ENCODE measurements around the gene HPSE2.

The HPSE2 gene

DNA sequence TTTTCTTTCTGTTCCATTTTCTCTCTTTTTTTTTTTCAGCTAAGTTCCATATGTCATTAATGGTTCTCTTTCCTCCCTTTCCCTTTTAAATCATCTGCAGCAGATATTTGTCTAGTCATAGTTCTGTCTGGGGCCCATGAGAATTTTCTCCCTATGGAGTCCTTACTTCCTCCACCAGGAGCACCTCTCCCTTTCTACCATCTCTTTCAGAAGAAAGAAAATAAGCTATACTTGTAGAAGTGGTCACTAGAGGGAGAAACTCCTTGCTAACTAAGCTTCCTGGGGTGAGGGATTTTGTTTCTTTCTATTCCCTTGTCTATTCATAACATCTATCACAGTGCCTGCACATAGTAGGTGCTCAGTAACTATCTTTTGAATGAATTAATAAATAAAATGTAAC lies 558.8 kb downstream of the HPSE2 start:
- no peak for DNase-seq (ENCODE audit: low read depth)

- DNase-seq (ENCODE audit: low read depth): no peak
Measured at GRCh38 chr10:98675902-98676301, 559.8 kb downstream of the HPSE2 start.

DNA sequence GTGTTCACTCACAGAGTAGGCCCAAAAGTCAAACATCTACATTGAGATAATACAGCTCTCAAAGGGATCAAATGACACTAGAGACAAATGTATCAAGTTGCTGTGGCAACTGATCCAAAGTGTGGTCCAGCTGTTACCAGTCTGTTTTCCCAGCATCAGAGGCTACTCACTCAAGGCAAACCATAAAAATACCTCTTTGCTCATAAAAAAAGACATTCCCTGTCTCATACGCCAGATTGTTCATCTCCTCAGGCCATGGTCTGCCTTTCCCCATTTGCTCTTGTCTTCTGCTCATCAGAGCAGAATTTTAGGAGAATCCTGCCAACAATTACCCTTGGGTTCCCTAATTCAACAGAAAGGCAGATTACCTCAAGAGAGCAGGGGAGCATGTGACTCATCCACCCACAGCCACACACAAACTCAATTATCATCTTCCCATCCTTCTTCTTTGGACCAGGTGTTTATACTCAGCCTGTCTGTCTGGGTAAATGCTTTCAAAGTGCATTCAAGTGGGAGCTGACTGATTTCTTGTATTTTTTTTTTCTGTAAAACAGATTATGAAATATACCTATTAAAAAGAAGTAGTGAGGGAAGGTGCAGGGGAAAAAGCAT lies 562.4 kb downstream of the HPSE2 start:
- no peak for DNase-seq (ENCODE audit: low read depth)

DNA sequence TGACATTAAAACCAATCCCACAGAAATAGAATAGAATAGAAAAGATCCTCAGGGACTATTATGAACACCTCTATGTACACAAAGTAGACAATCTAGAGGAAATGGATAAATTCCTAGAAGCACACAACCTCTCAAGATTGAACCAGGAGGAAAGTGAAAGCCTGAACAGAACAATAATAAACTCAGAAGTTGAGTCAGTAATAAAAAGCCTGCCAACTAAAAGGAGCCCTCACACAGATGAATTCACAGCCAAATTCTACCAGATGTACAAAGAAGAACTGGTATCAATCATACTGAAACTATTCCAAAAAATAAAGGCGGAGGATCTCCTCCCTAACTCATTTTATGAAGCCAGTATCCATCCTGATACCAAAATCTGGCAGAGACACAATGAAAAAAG lies 568.6 kb downstream of the HPSE2 start:
- DNase-seq (ENCODE audit: low read depth): no peak

DNA sequence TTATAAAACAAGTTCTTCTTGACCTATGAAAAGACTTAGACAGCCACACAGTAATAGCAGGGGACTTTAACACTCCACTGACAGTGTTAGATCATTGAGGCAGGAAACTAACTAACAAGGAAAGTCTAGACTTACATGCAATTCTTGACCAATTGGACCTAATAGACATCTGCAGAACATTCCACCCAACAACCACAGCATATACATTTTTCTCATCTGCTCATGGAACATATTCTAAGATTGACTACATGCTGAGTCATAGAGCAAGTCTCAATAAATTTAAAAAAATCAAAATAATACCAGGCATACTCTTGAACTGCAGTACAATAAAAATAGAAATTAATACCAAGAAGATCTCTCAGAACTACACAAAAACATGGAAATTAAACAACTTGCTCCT lies 569.4 kb downstream of the HPSE2 start:
- DNase-seq (ENCODE audit: low read depth): no peak

GRCh38 chr10:98664329-98665042 lies 571.2 kb downstream of the HPSE2 start:
- no peak for DNase-seq (ENCODE audit: low read depth)

DNA sequence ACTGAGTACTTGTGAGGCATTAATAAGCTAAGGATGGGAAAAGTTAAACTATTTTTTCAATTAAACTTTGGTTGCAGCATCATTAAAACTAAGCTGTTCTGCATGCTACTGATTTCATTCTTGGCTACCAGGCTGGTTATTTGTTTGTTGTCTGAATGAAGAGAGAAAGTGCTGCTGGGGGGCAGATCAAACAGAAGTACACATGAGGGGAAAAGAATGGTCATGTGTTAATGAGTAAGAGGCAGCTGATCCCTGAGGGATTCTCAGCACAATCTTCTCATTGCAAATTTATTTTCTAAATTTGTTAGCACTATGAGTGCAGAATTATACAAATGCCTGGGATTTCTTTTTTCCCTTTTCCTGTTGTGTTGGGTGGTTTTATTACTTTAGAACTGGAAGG lies 575.7 kb downstream of the HPSE2 start:
- DNase-seq (ENCODE audit: low read depth): no peak

DNA sequence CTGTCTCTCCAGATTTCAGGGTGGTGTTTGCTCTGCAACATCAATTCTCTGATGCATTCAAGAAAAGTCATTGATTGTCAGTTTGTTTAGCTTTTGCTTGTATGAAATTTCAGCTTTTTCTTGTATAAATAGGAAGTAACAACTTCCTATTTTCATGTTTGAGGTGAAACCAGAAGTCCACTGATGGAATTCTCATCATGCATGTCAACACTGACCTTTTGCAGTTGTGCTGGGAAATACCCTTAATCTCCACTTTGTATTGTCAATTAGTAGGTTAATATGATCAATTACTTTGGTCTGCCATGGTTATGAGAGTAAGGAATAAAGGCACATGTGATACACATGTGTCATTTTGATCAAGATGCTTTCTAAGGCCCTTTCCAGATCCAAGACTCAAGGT lies 580.2 kb downstream of the HPSE2 start:
- DNase-seq (ENCODE audit: low read depth): no peak

DNA sequence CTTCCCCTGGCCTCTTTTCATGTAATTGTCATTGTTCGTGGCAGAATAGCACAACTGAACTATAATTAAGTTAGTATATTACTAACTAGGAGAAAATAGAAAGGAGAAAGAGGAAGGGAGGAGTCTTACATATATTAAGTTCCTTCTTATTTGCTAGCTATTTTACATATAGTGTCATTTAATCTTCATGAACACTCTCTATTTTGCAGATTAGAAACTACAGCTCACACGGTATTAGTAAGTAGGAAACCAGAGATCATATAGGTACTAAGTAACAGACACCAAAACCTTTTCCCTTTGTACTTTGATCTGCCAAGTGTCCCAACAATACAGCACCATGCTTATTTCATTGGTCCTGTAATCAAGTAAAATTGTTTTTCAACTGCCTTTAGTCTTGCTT lies 586.5 kb downstream of the HPSE2 start:
- no peak for DNase-seq (ENCODE audit: low read depth)

DNA sequence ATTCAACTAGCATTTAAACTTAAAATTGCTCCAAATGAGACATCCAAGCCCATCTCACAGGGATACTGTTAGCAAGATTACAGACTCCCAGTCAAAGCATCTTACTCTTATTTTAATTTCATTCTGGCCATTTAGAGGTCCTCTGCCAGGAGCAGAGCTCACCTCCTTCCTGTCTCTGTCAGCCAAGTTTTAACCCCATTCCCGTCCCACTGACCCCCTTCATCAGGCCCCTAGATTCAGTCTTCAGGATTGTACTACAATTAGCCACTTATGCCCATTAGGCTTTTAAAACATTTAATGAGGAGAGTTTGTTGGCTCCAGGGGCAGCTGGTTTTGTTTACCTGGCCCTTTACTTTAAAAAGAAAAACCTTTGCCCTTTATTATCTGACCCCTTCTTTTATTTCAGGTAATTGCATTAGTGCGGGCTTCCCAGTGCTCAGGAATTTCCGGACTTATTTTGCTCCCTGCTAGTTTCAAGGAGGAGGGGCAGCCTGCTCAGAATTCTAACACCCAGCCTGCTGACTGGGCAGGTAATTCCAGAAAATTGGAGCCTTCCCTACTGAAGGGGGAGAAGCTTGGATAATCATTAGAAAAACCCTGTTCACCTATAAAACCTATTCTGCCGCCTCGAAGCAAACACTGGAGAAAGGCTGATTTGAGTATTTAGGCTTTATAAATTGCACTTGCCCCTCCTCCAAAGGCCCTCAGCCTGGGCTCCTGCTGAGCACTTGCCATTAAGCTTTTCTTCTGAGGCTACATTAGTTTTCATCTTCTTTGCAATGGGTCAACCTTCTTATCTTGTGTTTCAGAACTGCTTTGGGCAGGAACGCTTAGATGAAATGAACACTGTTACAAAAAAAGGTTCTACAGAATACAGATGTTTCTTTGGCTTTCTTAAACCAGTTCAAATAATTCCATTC lies 588.4 kb downstream of the HPSE2 start:
- no peak for DNase-seq (ENCODE audit: low read depth)

GRCh38 chr10:98644466-98644865 lies 591.2 kb downstream of the HPSE2 start:
- DNase-seq (ENCODE audit: low read depth): no peak

GRCh38 chr10:98642281-98642680 lies 593.4 kb downstream of the HPSE2 start:
- no peak for DNase-seq (ENCODE audit: low read depth)

DNA sequence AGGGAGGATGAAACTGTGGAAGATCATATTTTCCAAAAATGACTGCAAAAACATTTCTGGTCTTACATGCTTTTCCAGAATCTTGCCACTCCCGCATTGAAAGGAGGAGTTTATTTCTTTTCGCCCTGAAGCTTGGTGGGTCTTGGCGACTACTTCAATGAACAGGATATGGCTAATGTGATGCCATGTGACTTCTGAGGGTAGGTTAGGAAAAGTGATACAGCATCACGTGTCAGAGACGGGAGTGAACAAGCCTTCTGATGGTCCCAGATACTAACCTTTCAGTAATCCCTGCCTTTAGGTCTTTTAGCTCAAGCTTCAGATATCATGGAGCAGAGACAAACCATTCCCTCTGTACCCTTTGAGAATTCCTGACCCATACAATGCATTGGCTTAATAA lies 596.7 kb downstream of the HPSE2 start:
- no peak for DNase-seq (ENCODE audit: low read depth)

DNA sequence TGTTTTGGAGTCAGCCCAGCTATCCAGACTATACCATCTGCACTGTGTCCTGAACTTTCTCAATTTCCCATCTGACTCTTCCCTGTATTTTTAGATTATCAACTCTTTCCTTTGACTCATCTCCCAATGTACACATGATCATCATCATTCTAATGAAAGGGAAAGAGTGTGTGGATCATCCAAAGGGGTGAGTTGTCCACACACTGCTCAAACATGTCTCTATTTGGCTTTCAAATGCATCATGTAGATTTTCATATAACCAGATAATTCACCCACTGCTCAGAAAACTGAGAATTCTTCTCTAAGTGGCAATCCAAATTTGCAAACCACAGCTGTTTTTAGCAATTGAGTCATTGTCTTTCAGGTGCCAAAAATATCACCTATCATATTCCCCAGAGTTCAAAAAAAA lies 598.7 kb downstream of the HPSE2 start:
- DNase-seq (ENCODE audit: low read depth): no peak

DNA sequence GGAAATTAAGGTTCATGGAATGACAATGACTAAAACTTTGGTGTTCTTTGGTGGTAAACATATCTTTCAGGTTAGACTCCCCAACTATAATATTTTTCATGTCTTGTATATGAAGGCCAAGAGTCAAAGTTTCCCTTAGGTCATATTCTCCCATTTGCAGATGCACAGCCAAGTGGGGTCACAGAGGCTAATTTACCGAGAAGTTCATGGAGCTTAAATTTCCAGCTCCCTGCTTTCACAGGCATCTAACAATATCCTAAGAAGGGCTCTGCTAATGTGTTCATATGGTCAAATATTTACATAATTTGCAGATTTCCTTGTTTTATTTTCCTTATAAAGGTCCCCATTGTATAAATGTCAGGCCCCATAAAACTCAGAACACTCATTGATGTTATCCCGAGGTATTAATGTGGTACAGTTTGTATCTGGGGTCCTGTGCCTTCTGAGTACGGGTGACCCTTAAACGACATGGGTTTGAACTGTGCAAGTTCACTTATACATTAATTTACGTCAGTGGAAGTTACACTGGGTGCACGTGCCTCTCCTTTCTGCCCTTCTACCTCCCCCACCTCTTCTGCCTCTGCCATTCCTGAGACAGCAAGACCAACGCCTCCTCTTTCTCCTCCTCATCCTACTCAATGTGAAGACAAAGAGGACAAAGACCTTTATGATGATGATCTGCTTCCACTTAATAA lies 603.0 kb downstream of the HPSE2 start:
- no peak for DNase-seq (ENCODE audit: low read depth)

DNA sequence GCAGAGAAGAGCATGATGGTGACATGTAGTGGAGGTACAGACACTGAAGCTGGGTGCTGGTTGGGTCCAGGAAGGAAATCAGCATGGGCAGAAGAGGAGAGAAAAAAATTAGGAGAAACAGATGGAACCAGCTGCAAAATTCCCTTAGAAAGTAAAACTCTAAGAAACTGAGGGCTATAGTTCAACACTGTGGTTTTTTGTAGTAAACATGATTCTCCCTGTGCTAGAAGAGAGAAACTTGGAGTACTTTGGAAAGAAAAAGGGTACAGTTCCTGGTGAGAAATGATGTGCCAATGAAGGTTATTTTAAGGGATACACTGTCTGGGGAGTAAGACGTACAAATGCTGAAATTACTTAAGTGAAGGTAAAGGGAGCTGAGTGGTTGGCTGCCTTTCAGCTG lies 607.4 kb downstream of the HPSE2 start:
- DNase-seq (ENCODE audit: low read depth): no peak

GRCh38 chr10:98627711-98628110 lies 607.9 kb downstream of the HPSE2 start:
- DNase-seq (ENCODE audit: low read depth): no peak

GRCh38 chr10:98624963-98625362 lies 610.7 kb downstream of the HPSE2 start:
- no peak for DNase-seq (ENCODE audit: low read depth)

DNA sequence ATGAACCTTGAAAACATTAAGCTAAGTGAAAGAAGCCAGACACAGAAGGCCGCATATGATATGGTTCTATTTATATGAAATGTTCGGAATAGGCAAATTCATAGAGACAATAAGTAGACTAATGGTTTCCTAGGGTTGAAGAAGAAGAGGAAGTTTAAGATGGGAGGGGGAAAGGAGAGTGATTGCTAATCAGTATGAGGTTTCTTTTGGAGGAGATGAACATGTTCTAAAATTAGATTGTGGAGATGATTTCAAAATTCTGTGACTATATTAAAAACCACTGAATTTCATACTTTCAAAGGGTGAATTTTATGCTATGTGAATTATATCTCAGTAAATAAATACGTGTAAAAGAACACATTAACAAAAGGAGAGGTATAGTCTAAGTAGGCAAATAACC lies 612.5 kb downstream of the HPSE2 start:
- DNase-seq (ENCODE audit: low read depth): no peak

DNA sequence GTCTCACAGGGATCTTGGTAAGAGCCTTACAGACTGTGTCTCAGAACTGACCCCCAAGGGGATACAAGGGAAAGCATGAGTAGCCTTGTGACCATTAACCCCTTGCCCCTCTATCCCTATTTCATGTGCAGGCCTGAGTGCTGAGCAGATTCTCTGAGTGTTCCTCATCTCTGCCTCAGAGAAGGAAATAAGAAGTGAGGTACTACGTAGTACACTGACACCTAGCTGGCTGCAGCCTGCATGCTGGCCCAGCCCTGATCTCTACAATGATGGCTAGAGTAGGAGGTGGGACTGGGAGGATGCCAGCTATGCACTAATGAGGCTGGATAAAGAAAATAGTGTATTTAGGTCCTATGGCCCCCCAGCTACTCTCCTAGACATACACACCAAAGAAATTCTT lies 614.0 kb downstream of the HPSE2 start:
- no peak for DNase-seq (ENCODE audit: low read depth)

DNA sequence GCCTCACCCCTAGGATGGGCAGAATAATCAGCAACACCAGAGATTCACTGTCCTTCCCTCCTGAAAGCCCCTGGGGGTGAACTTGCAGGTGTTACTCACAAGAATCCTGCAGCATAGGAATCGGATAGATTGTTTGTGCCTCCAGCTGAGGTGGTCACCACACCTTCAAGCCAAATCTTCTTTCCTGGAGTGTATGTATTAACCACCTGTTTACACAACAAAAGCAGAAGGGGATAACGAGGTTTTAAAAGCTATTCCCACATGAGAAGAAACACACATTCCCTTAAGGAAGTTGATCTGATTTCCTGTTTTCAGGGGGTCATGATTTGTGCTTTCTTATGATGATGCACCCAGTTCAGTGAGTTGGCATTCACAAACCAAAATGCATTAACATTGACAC lies 615.1 kb downstream of the HPSE2 start:
- DNase-seq (ENCODE audit: low read depth): no peak

GRCh38 chr10:98619446-98619845 lies 616.2 kb downstream of the HPSE2 start:
- no peak for DNase-seq (ENCODE audit: low read depth)

All from HS-27A (cell line).